Activated CD8-positive, alpha-beta memory T cell treated with anti-CD3 and anti-CD28 coated beads, Interleukin-2, amount 50 U/mL, for 48 hours (primary cell): ENCODE results near the gene CCDC8.
A peak's percentile ranks its signal among the peaks of the same experiment; 100 is the strongest.
"Not testable (repeated sequence)": the region's sequence is repeated elsewhere in the genome, so short reads cannot be mapped to it uniquely, and the experiment has no call there.

Experiments used
- DNase-seq: peaks from one replicate; pipeline ENCODE4 v3.0.0-alpha.2; 2020

The CCDC8 gene

DNA sequence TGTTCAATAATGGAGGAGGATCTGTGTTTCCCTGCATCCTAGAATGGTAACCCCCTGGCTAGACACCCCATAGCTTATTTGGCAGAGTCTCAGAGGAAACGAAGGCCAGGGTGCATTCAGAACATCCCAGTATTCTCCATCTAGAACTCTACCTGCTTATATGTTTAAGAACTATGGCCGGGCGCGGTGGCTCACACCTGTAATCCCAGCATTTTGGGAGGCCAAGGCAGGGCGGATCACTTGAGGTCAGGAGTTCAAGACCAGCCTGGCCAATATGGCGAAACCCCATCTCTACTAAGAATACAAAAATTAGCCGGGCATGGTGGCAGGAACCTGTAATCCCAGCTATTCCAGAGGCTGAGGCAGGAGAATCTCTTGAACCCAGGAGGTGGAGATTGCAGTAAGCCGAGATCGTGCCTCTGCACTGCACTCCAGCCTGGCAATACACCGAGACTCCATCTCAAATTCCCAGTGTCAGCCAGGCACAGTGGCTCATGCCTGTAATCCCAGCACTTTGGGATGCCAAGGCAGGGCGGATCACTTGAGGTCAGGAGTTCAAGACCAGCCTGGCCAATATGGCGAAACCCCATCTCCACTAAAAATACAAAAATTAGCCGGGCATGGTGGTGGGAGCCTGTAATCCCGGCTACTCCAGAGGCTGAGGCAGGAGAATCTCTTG lies 15.4 kb downstream of the CCDC8 start:
- DNase-seq = not testable (repeated sequence)

DNA sequence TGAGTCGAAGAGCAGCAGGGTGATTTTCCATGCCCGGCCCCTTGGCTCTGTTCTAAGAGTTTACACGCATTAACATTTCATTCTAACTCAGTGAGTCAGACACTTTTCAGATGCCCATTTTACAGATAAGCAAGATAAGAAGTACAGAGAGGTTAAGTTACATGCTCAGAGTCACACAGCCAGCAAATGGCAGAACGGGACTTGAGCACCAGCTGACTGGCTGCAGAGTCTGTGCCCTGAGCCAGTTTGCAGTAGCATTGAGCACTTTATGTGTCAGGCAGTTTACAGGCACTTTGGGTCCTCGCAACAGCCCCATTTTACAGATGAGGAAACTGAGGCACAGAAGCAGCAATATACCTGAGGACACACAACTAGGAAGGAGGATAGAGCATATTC lies 19.0 kb downstream of the CCDC8 start:
- no peak for DNase-seq

GRCh38 chr19:46393456-46394401 lies 19.6 kb downstream of the CCDC8 start:
- DNase-seq = no peak

GRCh38 chr19:46392837-46393236 lies 20.5 kb downstream of the CCDC8 start:
- no peak for DNase-seq

DNA sequence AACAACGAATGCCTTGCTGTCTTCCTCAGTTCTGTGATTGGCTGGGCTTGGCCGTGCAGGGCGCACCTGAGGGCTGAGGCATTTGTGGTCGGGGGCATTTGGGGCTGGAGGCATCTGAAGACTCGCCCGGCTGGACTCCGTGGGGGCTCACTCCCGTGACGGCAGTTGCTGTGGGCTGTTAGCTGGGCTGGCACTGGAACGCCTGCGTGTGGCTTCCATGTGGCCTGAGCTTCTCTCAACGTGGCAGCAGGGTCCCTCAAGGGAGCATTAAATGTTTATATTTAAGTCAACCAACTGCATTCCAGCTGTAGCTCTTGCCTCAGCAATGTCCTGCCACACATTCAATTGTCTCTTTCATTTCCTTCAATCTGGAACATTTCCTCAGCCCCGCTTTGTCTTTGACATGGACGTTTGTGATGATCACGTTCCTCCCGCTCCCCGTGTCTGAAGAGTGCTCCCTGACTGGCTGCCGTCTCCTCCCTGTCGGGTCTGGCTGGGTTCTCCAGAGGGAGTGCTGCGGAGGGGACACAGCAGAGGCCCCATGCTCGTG lies 21.0 kb downstream of the CCDC8 start:
- no peak for DNase-seq

- no peak for DNase-seq
Observed at GRCh38 chr19:46391296-46392251, 21.8 kb downstream of the CCDC8 start.

- no peak for DNase-seq
Observed at GRCh38 chr19:46390866-46391265, 22.5 kb downstream of the CCDC8 start.

DNA sequence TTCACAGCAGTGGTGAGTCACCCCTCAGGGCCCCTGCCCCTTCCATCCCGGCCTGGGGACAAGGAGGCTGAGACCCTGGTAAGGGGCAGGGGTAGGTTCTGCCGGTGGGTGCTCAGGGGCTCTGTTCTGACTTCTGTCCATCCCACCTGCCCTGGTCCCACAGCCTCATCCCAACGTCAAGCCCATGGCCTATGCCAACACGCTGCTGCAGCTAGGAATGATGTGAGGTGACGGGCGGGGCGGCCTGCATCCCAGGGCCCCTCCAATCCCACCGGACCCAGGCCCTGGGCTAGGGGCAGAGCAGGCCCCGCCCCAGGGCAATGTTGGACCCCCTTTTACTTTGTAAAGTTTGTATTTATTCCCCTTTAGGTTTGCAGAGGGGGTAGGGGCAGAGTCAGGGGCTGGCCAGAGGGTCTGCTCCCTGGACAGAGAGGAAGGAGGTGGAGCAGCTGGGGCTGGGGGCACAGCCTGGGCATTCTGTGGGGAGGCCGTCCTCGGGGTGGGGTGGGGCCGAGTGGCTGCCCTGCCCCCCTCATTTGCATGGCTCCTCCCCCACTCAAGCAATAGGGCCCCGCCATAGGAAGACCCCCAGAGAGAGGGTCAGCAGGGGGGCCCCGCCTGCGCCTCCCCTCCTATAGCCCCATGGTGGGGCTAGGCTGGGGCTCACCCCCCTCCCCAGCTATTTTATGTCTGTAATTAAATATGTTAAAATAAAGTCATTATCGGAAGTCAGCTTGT lies 23.1 kb downstream of the CCDC8 start:
- no peak for DNase-seq

- no peak for DNase-seq
Observed at GRCh38 chr19:46388311-46389095, 24.9 kb downstream of the CCDC8 start.

- DNase-seq = no peak
Observed at GRCh38 chr19:46387713-46388130, 25.6 kb downstream of the CCDC8 start.

GRCh38 chr19:46386996-46387712 lies 26.2 kb downstream of the CCDC8 start:
- no peak for DNase-seq

DNA sequence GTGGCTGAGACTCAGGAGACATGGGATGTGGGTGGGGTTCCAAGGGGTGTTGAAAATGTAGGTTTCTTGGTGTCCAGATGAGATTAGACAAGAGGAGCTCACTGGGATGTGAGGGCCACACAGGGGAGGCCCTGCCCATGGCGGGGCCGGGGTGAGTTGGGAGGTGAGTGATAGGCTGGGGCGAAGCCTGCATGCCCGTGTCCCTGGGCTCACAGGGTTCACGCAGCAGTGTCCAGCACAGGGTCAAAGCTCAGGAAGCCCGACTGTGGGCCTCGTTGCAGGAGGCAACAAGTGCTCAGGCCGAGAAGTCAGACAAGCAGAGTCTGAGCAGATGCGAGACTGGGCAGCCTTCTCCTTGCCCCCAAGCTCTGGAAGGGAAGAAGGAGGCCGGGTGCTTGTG lies 27.2 kb downstream of the CCDC8 start:
- no peak for DNase-seq

GRCh38 chr19:46385636-46386035 lies 27.7 kb downstream of the CCDC8 start:
- peak; percentile 7 for DNase-seq

DNA sequence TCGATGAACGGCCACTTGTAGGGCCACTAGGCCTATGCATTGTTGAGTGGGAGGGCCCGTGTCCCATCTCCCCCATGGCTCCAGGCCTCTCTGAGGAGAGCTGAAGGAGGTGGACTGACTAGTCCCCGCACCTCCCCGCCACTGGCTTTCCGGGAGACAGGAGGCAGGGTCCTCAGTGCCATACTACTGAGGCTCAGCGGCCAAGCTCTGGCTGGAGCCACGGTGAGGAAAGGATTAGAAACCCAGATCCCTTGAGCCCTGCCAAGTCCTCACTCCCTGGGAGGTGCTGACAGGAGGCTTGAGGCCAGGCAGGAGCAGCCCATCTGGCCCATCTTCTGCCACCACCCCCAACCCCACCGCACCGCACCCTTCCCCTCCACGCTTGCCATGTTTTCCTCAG lies 29.0 kb downstream of the CCDC8 start:
- peak; percentile 39 for DNase-seq

DNA sequence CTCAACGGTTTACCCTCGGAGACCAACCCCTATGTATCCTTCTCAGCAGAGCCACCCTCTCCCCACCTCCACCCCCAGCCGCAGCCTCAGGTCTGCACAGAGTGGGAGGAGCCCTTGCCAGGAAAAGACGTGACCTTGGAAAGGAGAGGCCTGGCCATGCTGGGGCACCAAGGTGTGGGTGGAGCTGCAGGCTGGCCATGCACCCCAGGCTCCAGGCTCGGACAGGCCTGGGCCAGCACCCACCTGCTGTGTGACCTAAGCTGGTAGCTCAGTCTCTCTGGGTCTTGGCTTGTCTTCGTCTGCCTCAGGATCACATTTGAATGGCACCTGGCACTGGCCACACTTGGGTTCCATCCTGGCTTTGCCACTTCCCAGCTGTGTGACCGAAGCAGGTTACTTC lies 29.5 kb downstream of the CCDC8 start:
- DNase-seq = peak; percentile 29

- DNase-seq = peak; percentile 18
Observed at GRCh38 chr19:46383171-46383815, 30.1 kb downstream of the CCDC8 start.

- DNase-seq = no peak
Observed at GRCh38 chr19:46381756-46382345, 31.5 kb downstream of the CCDC8 start.

- DNase-seq = no peak
Observed at GRCh38 chr19:46381346-46381745, 32.0 kb downstream of the CCDC8 start.

- no peak for DNase-seq
Observed at GRCh38 chr19:46380690-46381089, 32.7 kb downstream of the CCDC8 start.
